B cell (primary cell): ENCODE results near the gene SPACA9.

ENCODE experiments used
- EZH2 ChIP-seq: IDR thresholded peaks from 2 replicates; pipeline ENCODE4 v1.6.1; 2012; ENCODE audit warnings: borderline replicate concordance, low read depth, mild to moderate bottlenecking, moderate library complexity, low read length; ENCODE audit not compliant: insufficient read depth, poor library complexity, severe bottlenecking
- TF ChIP-seq, protein P1 (sequence below): fragments of 200-600 bp; IDR thresholded peaks from one replicate; pipeline ENCODE4 v1.8.0; 2022; ENCODE audit warnings: antibody characterized with exemption, mild to moderate bottlenecking

DNA sequence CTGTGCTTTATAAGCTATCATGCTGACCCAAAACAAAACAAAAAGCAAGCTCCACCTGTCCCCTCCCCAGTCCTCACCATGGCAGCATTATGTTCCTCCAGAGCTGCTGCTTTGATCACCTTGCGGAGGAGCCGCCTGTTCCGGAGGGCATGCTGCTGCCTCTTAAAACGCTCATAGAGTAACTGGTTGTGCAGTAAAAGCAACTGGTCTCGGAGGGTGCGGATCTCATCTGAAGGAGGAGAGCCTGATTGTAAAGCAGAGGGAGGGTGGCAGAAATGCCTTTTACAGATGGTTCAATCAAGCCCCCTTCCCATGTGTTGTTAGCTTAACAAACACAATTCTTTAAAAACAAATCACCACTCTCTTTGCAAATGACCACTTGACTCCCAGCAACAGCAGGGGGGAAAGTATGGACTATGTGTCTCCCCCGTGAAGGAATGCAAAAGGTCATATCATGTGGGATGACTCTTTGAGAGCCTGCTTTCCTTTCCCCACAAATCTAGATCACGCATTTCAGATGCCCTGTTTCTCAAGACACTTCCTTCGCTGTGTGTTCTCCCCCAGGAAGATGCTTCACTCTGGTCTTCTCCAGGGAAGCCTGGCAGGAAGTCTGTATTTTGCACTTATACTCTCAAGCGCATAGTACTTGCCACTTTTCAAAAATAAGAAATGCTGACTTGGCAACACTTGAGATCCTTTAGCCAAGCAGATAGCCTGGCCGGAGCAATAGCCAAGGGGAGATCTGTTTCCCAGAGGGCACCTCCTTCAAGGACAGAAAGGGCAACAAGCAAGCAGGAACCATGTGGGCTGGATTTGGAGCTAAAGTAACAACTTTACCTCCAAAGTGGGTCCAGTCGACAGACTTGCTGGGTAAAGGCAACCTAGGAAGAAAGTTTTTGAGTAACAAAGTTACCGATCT, 25.1 kb downstream of the SPACA9 start:
- TF ChIP-seq, protein P1, sequence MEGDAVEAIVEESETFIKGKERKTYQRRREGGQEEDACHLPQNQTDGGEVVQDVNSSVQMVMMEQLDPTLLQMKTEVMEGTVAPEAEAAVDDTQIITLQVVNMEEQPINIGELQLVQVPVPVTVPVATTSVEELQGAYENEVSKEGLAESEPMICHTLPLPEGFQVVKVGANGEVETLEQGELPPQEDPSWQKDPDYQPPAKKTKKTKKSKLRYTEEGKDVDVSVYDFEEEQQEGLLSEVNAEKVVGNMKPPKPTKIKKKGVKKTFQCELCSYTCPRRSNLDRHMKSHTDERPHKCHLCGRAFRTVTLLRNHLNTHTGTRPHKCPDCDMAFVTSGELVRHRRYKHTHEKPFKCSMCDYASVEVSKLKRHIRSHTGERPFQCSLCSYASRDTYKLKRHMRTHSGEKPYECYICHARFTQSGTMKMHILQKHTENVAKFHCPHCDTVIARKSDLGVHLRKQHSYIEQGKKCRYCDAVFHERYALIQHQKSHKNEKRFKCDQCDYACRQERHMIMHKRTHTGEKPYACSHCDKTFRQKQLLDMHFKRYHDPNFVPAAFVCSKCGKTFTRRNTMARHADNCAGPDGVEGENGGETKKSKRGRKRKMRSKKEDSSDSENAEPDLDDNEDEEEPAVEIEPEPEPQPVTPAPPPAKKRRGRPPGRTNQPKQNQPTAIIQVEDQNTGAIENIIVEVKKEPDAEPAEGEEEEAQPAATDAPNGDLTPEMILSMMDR: no peak
- no peak for TF ChIP-seq EZH2
